ENCODE results near the gene SCG3.

The SCG3 gene

DNA sequence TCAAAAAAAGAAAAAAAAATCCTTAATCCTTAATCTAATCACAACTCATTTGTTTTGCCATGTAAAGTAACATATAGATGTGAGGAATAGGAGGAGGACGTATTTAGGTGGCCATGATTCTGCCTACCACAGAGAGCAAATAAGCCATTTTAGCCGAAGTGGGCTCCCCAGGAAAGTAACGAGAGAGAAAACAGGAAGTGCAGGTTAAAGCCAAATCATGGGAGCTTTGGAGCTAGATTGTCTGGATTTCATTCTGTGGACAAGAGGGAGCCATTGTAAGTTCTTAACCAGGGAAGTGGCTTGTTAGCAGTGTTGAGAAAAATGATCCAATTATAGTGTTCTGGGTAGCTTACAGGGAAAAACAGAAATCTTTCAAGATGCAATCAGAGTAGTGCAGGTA, 79.5 kb downstream of the SCG3 start:
- no peak for DNase-seq

DNA sequence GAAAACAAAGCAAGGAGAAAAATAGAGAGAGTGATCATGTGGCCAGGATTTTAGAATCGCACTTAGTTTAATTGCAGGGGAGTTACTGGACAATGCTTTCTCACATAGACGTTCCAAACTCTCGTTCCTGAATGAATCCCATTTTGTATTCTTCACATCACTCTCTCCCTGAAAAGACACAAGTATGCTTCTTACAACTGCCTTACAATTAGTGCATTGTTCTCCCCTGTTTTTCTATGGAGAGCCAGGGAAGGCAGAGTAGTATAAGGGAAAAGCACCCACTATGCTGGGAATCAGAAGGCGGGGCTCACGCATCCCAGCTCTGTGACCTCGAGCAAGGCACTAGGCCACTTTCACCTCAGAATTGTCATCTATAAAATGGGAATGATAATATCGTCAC, 84.4 kb downstream of the SCG3 start:
- no peak for DNase-seq

DNA sequence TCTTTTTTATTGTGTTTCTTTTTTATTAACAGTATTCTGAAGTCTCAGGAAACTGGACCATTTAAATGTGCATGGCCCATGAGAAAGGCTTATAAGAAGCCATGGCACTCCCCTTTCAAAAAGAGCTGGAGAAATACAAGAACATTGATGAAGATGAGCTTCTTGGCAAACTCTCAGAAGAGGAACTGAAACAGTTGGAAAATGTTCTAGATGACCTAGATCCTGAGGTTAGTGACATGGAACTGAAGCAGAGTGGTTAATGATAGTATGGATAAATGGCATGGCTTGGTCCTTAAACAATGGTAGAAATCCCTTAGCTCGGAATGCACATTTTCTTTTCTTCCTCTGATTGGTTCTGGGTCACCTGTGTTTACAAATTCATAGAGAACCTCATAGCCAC, 85.0 kb downstream of the SCG3 start:
- no peak for DNase-seq

DNA sequence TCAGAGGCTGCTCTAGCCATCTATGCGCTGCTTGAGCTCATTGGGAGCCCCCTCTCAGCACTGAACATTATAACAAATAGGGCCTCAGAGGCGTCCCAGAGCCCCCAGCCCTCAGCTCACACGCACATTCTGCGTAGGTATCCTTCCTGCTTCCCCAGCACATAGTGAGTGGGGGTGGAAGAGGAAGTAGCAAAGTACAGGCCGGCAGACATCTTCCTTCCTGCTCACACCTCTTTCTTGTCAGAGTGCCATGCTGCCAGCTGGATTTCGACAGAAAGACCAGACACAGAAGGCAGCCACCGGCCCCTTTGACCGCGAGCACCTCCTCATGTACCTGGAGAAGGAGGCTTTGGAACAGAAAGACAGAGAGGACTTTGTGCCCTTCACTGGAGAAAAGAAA, 86.7 kb downstream of the SCG3 start:
- DNase-seq: no peak
